HepG2 (cell line): Measurements from ENCODE around the gene NSMCE1. TPM values are rescaled to one million over a fixed set of nuclear protein-coding genes. Genes with fewer than 3 reads are reported as not detected.

Source experiments
- ARNTL ChIP-seq: sonication (generic); formaldehyde crosslinking; IDR thresholded peaks from 2 replicates; pipeline ENCODE4 v1.4.0; 2020; ENCODE audit warnings: mild to moderate bottlenecking, missing genetic modification reagents
- ATF2 ChIP-seq: sonication (generic); formaldehyde crosslinking; IDR thresholded peaks from 2 replicates; pipeline ENCODE4 v1.4.0; 2020; ENCODE audit warnings: missing genetic modification reagents
- JARID2 ChIP-seq: sonication (generic); formaldehyde crosslinking; IDR thresholded peaks from 2 replicates; pipeline ENCODE4 v1.8.1; 2023; ENCODE audit warnings: missing genetic modification reagents, inconsistent platforms; ENCODE audit not compliant: insufficient replicate concordance
- MLX ChIP-seq: IDR thresholded peaks from 2 replicates; pipeline ENCODE4 v1.6.1; 2016
- MXD4 ChIP-seq: IDR thresholded peaks from 2 replicates; pipeline ENCODE4 v1.6.1; 2016; ENCODE audit warnings: mild to moderate bottlenecking, missing biosample characterization, missing genetic modification reagents
- SAFB2 ChIP-seq: sonication (generic); formaldehyde crosslinking; IDR thresholded peaks from 2 replicates; pipeline ENCODE4 v1.5.1; 2020; ENCODE audit warnings: missing genetic modification reagents, low read depth, mild to moderate bottlenecking, borderline replicate concordance
- SAP130 ChIP-seq: IDR thresholded peaks from 2 replicates; pipeline ENCODE4 v1.6.1; 2016; ENCODE audit warnings: low read depth
- SIN3B ChIP-seq: fragments of 150-350 bp; IDR thresholded peaks from 2 replicates; pipeline ENCODE4 v1.6.1; 2014; ENCODE audit warnings: low read length
- SNAPC4 ChIP-seq: sonication (generic); formaldehyde crosslinking; IDR thresholded peaks from 2 replicates; pipeline ENCODE4 v1.4.0; 2020; ENCODE audit warnings: mild to moderate bottlenecking, missing genetic modification reagents
- TRAFD1 ChIP-seq: sonication (generic); formaldehyde crosslinking; IDR thresholded peaks from 2 replicates; pipeline ENCODE4 v1.5.1; 2020; ENCODE audit warnings: missing genetic modification reagents, mild to moderate bottlenecking, borderline replicate concordance
- ZBTB21 ChIP-seq: sonication (generic); formaldehyde crosslinking; IDR thresholded peaks from 2 replicates; pipeline ENCODE4 v1.4.0; 2020; ENCODE audit warnings: missing genetic modification reagents
- ZMYM2 ChIP-seq: sonication (generic); formaldehyde crosslinking; IDR thresholded peaks from 2 replicates; pipeline ENCODE4 v1.8.0; 2022; ENCODE audit warnings: mild to moderate bottlenecking, missing genetic modification reagents
- ZMYM3 ChIP-seq: sonication (generic); formaldehyde crosslinking; IDR thresholded peaks from 2 replicates; pipeline ENCODE4 v1.5.1; 2020; ENCODE audit warnings: mild to moderate bottlenecking, missing genetic modification reagents
- ZNF292 ChIP-seq: sonication (generic); formaldehyde crosslinking; IDR thresholded peaks from 2 replicates; pipeline ENCODE4 v1.8.1; 2022; ENCODE audit warnings: mild to moderate bottlenecking, low read depth, missing genetic modification reagents, borderline replicate concordance
- ZNF546 ChIP-seq: sonication (generic); formaldehyde crosslinking; conservative IDR thresholded peaks from 2 replicates; pipeline ENCODE4 v1.8.1; 2023; ENCODE audit warnings: mild to moderate bottlenecking, missing genetic modification reagents
- ZNF549 ChIP-seq: sonication (generic); formaldehyde crosslinking; IDR thresholded peaks from 2 replicates; pipeline ENCODE4 v1.5.0; 2020; ENCODE audit warnings: missing genetic modification reagents
- ZNF709 ChIP-seq: sonication (generic); formaldehyde crosslinking; IDR thresholded peaks from 2 replicates; pipeline ENCODE4 v1.5.0; 2020; ENCODE audit warnings: mild to moderate bottlenecking, missing genetic modification reagents
- ZNF850 ChIP-seq: sonication (generic); formaldehyde crosslinking; conservative IDR thresholded peaks from 2 replicates; pipeline ENCODE4 v1.9.0; 2021; ENCODE audit warnings: mild to moderate bottlenecking, missing genetic modification reagents
- polyA plus RNA-seq, 8 experiments: library from polyadenylated mRNA; depleted of rRNA in 3 of 8; stranded (reverse) in 7 of 8; unstranded in 1 of 8; fragments of >200 nt; fragmentation: Illumina TruSeq in 4 of 8; extraction: Trizol in 4 of 8; gene quantifications; 2 replicates each; pipeline versions ENCODE4 v1.2.1 to v1.2.3, GENCODE V29; 2011 to 2016; ENCODE audit warnings: low read depth in 4 of 8, missing spikeins in 1 of 8, mixed read lengths in 1 of 8; ENCODE audit not compliant: insufficient read depth in 1 of 8
- total RNA-seq, 5 experiments: library from RNA; depleted of rRNA; stranded (reverse); fragments of >200 nt; fragmentation: Illumina TruSeq; extraction: Trizol; gene quantifications; 2 replicates each; pipeline ENCODE4 v1.2.3, GENCODE V29; 2016; ENCODE audit warnings: low read depth in 1 of 5

NSMCE1 gene
- total and polyA plus RNA-seq, 2 of the 13 experiments (the other 11 are each of a cell fraction or from before 2014, with no cell fraction given), result 42.7 to 52.9 TPM

GRCh38 chr16:27273670-27274423 lies 5.3 kb upstream of the NSMCE1 start (continued):
- TF ChIP-seq MXD4 (CRISPR knock-in tag) (peak; percentile 74; the same call in 1 of the 2 replicates), ATF2 (CRISPR knock-in tag) (peak; percentile 89), ZNF549 (CRISPR knock-in tag) (peak; percentile 65; the same call in 1 of the 2 replicates), ZNF850 (no peak), ZBTB21 (CRISPR knock-in tag) (0 out of 2 replicates have a peak, but pooled peaks have one; percentile 25), ZMYM2 (peak; percentile 93), ARNTL (CRISPR knock-in tag) (peak; percentile 46; the same call in 1 of the 2 replicates), SAP130 (peak; percentile 95), ZMYM3 (peak; percentile 94), ZNF292 (CRISPR knock-in tag) (peak; percentile 88; the same call in 1 of the 2 replicates), JARID2 (no peak), SNAPC4 (CRISPR knock-in tag) (0 out of 2 replicates have a peak, but pooled peaks have one; percentile 29), ZNF546 (CRISPR knock-in tag) (peak; percentile 76; the same call in 1 of the 2 replicates), SAFB2 (CRISPR knock-in tag) (no peak), TRAFD1 (no peak), ZNF709 (CRISPR knock-in tag) (peak; percentile 66; the same call in 1 of the 2 replicates), SIN3B (no peak), MLX (CRISPR knock-in tag) (peak; percentile 88)
